GM12801 (cell line): ENCODE measurements around the gene SMG9.

Source experiments
- TF ChIP-seq, protein P1 (sequence below): IDR thresholded peaks from one replicate; pipeline ENCODE4 v1.5.1; 2011; ENCODE audit warnings: control low read depth; ENCODE audit not compliant: insufficient read length; ENCODE audit errors: extremely low read depth

Gene SMG9

DNA sequence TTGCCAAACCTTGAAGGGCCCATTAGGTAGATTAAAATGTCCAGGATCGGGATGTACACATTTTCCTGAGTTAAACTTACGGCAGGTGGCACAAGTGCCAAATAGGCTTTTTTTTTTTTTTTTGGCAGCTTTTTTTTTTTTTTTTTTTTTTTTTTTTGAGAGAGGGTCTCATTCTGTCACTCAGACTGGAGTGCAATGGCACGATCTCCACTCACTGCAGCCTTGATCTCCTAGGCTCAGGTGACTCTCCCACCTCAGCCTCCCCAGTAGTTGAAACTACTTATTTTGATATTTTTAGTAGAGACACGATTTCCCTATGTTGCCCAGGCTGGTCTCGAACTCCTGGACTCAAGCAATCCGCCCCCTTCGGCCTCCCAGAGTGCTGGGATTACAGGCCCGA is 29.9 kb downstream of the SMG9 start:
- TF ChIP-seq, protein P1, sequence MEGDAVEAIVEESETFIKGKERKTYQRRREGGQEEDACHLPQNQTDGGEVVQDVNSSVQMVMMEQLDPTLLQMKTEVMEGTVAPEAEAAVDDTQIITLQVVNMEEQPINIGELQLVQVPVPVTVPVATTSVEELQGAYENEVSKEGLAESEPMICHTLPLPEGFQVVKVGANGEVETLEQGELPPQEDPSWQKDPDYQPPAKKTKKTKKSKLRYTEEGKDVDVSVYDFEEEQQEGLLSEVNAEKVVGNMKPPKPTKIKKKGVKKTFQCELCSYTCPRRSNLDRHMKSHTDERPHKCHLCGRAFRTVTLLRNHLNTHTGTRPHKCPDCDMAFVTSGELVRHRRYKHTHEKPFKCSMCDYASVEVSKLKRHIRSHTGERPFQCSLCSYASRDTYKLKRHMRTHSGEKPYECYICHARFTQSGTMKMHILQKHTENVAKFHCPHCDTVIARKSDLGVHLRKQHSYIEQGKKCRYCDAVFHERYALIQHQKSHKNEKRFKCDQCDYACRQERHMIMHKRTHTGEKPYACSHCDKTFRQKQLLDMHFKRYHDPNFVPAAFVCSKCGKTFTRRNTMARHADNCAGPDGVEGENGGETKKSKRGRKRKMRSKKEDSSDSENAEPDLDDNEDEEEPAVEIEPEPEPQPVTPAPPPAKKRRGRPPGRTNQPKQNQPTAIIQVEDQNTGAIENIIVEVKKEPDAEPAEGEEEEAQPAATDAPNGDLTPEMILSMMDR = no peak

DNA sequence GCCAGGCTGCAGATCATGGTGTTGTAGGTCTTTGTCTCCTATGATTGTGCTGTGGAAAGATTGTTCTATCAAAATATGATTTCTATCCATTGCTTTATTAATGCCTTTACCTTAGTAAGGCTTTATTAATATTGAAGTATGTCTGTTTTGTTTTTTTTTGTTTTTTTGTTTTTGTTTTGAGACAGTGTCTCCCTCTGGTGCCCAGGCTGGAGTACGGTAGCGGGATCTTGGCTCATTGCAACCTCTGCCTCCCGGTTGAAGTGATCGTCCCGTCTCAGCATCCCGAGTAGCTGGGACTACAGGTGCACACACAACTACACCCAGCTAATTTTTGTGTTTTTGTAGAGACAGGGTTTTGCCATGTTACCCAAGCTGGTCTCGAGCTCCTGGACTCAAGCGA is 31.2 kb downstream of the SMG9 start:
- TF ChIP-seq, protein P1 = no peak

DNA sequence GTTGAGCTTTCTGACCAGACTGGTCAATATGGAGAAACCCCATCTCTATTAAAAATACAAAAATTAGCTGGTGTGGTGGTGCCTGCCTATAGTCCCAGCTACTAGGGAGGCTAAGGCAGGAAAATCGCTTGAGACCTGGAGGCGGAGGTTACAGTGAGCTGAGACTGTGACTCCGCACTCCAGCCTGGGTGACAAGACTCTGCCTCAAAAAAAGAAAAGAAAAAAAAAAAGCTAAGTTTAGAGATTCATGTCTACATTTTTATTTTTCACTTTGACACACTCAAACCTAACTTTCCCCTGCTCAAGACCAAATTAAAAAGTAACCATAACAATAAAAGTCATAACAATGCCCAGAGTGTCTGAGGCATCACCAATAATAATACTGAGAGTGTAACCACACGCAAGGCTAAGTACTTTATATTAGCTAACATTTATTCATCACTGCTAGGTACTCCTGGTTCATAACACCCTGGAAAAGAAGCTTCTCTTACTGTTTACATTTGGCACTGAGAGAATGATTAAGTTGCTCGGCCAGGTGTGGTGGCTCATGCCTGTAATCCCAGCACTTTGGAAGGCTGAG is 33.2 kb downstream of the SMG9 start:
- TF ChIP-seq, protein P1 = no peak

DNA sequence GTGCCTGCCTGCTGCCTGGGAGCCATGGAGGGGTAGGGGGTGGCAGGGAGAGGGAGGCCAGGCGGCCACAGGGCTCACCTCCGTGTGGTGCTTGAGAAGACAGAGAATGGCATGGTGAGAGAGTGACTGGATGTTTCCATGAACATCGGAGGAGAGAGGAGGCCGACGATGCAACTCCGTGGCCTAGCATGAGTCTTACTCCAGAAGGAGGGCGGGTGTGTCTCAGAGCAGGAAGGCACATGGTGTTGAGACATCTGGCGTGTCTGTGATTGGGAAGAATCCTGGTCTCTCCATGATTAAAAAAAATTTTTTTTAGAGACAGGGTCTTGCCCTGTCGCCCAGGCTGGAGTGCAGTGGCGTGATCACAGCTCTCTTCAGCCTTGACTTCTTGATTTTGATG is 33.8 kb downstream of the SMG9 start:
- TF ChIP-seq, protein P1 = no peak

DNA sequence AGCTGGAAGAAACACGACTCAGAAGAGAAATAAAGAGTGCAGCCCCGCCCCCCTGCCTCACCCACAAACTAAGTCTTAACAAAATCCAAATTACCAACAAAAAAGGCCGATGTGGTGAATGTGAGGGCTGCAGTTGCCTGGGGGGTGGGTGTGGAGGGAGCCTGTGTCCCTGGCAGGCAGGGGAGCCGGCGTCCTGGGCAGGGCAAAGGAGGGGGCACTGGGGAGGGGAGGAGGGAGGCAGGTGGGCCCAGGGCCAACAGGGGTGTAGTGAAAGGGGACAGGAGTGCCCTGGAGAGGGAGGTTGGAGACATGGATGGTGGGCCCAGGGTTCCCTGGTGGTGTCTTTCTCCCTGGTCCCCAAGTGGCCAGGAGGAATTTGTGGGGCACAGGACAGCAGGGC is 34.8 kb downstream of the SMG9 start:
- TF ChIP-seq, protein P1 = no peak

DNA sequence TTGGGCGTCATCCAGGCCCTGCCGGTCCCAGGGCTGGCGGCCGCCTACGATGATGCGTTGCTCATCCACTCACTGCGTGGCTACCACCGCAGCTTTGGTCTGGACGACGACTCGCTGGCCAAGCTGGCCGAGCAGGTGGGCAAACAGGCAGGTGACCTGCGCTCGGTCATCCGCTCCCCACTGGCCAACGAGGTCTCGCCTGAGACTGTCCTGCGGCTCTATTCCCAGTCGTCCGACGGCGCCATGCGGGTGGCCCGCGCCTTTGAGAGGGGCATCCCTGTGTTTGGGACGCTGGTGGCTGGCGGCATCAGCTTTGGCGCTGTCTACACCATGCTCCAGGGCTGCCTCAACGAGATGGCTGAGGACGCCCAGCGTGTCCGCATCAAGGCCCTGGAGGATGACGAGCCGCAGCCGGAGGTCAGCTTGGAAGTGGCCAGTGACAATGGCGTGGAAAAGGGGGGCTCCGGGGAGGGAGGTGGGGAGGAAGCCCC is 35.3 kb downstream of the SMG9 start:
- TF ChIP-seq, protein P1 = no peak

DNA sequence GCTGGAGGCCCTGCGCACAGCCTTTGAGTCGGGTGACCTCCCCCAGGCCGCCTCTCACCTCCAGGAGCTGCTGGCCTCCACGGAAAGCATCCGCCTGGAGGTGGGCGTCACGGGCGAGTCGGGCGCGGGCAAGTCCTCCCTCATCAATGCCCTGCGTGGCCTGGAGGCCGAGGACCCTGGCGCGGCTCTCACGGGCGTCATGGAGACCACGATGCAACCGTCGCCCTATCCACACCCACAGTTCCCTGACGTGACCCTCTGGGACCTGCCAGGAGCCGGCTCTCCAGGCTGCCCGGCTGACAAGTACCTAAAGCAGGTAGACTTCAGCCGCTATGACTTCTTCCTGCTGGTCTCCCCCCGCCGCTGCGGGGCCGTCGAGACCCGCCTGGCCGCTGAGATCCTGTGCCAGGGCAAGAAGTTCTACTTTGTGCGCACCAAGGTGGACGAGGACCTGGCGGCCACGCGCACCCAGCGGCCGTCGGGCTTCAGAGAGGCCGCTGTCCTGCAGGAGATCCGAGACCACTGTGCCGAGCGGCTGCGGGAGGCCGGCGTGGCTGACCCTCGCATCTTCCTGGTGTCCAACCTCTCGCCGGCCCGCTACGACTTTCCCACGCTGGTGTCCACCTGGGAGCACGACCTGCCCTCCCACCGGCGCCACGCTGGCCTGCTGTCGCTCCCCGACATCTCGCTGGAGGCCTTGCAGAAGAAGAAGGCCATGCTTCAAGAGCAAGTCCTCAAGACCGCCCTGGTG is 36.0 kb downstream of the SMG9 start:
- TF ChIP-seq, protein P1 = no peak
